Smooth muscle cell (in vitro differentiated cells): ENCODE results near the gene ATXN1. TPM values are rescaled to one million over a fixed set of nuclear protein-coding genes. Genes with fewer than 3 reads are reported as not detected.

Experiments
- DNase-seq: peaks from one replicate; lab custom pipeline; 2025; ENCODE audit not compliant: unreplicated experiment; lab: John Stamatoyannopoulos, UW
- H2AFZ ChIP-seq: fragments of 200-600 bp; sonication (generic); 2 replicates; pipeline ENCODE4 v1.6.0; 2016; ENCODE audit warnings: antibody characterized with exemption, low read depth, mild to moderate bottlenecking
- H3F3A ChIP-seq: fragments of 200-600 bp; sonication (generic); 2 replicates; pipeline ENCODE4 v1.6.0; 2017; ENCODE audit warnings: antibody characterized with exemption, low read depth
- H3K27ac ChIP-seq: fragments of 200-600 bp; sonication (generic); 2 replicates; pipeline ENCODE4 v1.5.1; 2016; ENCODE audit warnings: low read depth, mild to moderate bottlenecking
- H3K27me3 ChIP-seq: fragments of 200-600 bp; sonication (generic); 2 replicates; pipeline ENCODE4 v1.6.1; 2016; ENCODE audit warnings: low read depth, mild to moderate bottlenecking
- H3K36me3 ChIP-seq: fragments of 200-600 bp; sonication (generic); 2 replicates; pipeline ENCODE4 v1.5.1; 2016; ENCODE audit warnings: low read depth
- H3K4me1 ChIP-seq: fragments of 200-600 bp; sonication (generic); 2 replicates; pipeline ENCODE4 v1.5.1; 2016; ENCODE audit warnings: low read depth
- H3K4me2 ChIP-seq: fragments of 200-600 bp; sonication (generic); 2 replicates; pipeline ENCODE4 v1.6.0; 2016; ENCODE audit warnings: mild to moderate bottlenecking
- H3K4me3 ChIP-seq: fragments of 200-600 bp; sonication (generic); 2 replicates; pipeline ENCODE4 v1.5.1; 2016; ENCODE audit warnings: mild to moderate bottlenecking
- H3K79me2 ChIP-seq: fragments of 200-600 bp; sonication (generic); 2 replicates; pipeline ENCODE4 v1.6.0; 2016; ENCODE audit warnings: low read depth, mild to moderate bottlenecking
- H3K9ac ChIP-seq: fragments of 200-600 bp; sonication (generic); 2 replicates; pipeline ENCODE4 v1.6.0; 2016; ENCODE audit warnings: low read depth
- H3K9me3 ChIP-seq: fragments of 200-600 bp; sonication (generic); replicated peaks from 2 replicates; pipeline ENCODE4 v1.5.1; 2016; ENCODE audit warnings: low read depth
- H4K20me1 ChIP-seq: fragments of 200-600 bp; sonication (generic); 2 replicates; pipeline ENCODE4 v1.6.0; 2016; ENCODE audit warnings: low read depth
- CTCF ChIP-seq: fragments of 200-600 bp; sonication (generic); IDR thresholded peaks from 2 replicates; pipeline ENCODE4 v1.5.1; 2017; ENCODE audit warnings: borderline replicate concordance, mild to moderate bottlenecking, antibody characterized with exemption; ENCODE audit not compliant: insufficient read depth, poor library complexity, severe bottlenecking
- WGBS: methylation state at CpG from one replicate; pipeline ENCODE4 v1.1.7; 2016; ENCODE audit warnings: low lambda C conversion rate; 5-methylcytosine and 5-hydroxymethylcytosine counted together
- polyA plus RNA-seq: library from polyadenylated mRNA; unstranded; fragments of >200 nt; fragmentation: Nextera tagmentation; extraction: Ambion mirVana; gene quantifications from 2 replicates; pipeline ENCODE4 v1.2.1, GENCODE V29; 2016
- total RNA-seq: library from RNA; depleted of rRNA; stranded (reverse); fragments of >200 nt; gene quantifications from 2 replicates; pipeline ENCODE4 v1.2.3, GENCODE V29; 2014

Gene ATXN1
- total and polyA plus RNA-seq, 2 experiments from 2014 or later, result 17.9 to 40.6 TPM

GRCh38 chr6:16470502-16471221, 290.6 kb downstream of the ATXN1 start:
- Histone ChIP-seq H3K36me3 (no peaks in the 10 kb centered on the region), H3F3A (peaks cover 22% of the 10 kb centered on the region), H4K20me1 (peaks cover 58% of the 10 kb centered on the region), H3K27me3 (no peaks in the 10 kb centered on the region), H3K9ac (no peak overlapping the region), H3K4me3 (no peak overlapping the region), H3K4me1 (no peaks in the 10 kb centered on the region), H3K79me2 (peaks cover 8% of the 10 kb centered on the region), H3K27ac (peak overlapping the region; percentile 33), H2AFZ (no peak overlapping the region), H3K9me3 (no peaks in the 10 kb centered on the region), H3K4me2 (no peak overlapping the region)
- no peak for TF ChIP-seq CTCF
- DNase-seq, result no peak
- WGBS, result 58% methylated on average over 2 of the region's 2 CpGs

- no peak overlapping the region for H3K4me3 ChIP-seq
- no peak for DNase-seq
- no peaks in the 10 kb centered on the region for H3K27me3 ChIP-seq
- no peaks in the 10 kb centered on the region for H3K9me3 ChIP-seq
- H3K4me2 ChIP-seq, result no peak overlapping the region
- peaks cover 9% of the 10 kb centered on the region for H3K79me2 ChIP-seq
- 95% methylated on average over 1 of the region's 1 CpG for WGBS
- peaks cover 64% of the 10 kb centered on the region for H4K20me1 ChIP-seq
- no peak overlapping the region for H2AFZ ChIP-seq
- no peak overlapping the region for H3K27ac ChIP-seq
- H3F3A ChIP-seq, result peaks cover 19% of the 10 kb centered on the region
- TF ChIP-seq CTCF, result no peak
- H3K4me1 ChIP-seq, result no peaks in the 10 kb centered on the region
- H3K9ac ChIP-seq, result no peak overlapping the region
- H3K36me3 ChIP-seq, result no peaks in the 10 kb centered on the region
Observed at GRCh38 chr6:16468991-16469615, 292.2 kb downstream of the ATXN1 start.

- no peaks in the 10 kb centered on the region for H3K27me3 ChIP-seq
- no peak overlapping the region for H3K4me3 ChIP-seq
- no peaks in the 10 kb centered on the region for H3K36me3 ChIP-seq
- H4K20me1 ChIP-seq, result peaks cover 65% of the 10 kb centered on the region
- H3K79me2 ChIP-seq, result peaks cover 21% of the 10 kb centered on the region
- no peaks in the 10 kb centered on the region for H3K4me1 ChIP-seq
- no peak for DNase-seq
- no peak overlapping the region for H3K9ac ChIP-seq
- peak overlapping the region; percentile 15 for H3K4me2 ChIP-seq
- H2AFZ ChIP-seq, result no peak overlapping the region
- 87% methylated on average over 13 of the region's 13 CpGs for WGBS
- H3K27ac ChIP-seq, result no peak overlapping the region
- TF ChIP-seq CTCF, result no peak
- no peaks in the 10 kb centered on the region for H3F3A ChIP-seq
- no peaks in the 10 kb centered on the region for H3K9me3 ChIP-seq
Observed at GRCh38 chr6:16466800-16467553, 294.3 kb downstream of the ATXN1 start.
